Left lung (tissue), 10 donors: ENCODE measurements around the gene PLIN1. TPM values are rescaled to one million over a fixed set of nuclear protein-coding genes. Genes with fewer than 3 reads are reported as not detected.

Source experiments
- ATAC-seq: fragments of 200-7000 bp; cut with Tn5 transposase; one replicate; pipeline ENCODE4 v1.9.1; 2020; ENCODE audit warnings: moderate library complexity
- DNase-seq, 4 donors: peaks; one replicate each; pipeline ENCODE4 v3.0.0-alpha.2; 2013 to 2020
- H3K27ac ChIP-seq, 2 donors: fragments of 200-600 bp; sonication (generic) in 1 of 2; one replicate each; pipeline versions ENCODE4 v1.5.0 to v1.8.0; 2020 to 2021
- H3K27me3 ChIP-seq, 2 donors: fragments of 200-600 bp; sonication (generic) in 1 of 2; one replicate each; pipeline versions ENCODE4 v1.5.0 to v1.8.0; 2020 to 2021
- H3K36me3 ChIP-seq, 2 donors: fragments of 200-600 bp; sonication (generic) in 1 of 2; one replicate each; pipeline versions ENCODE4 v1.5.0 to v1.8.0; 2020 to 2021
- H3K4me1 ChIP-seq, 2 donors: fragments of 200-600 bp; one replicate each; pipeline ENCODE4 v1.8.0; 2021
- H3K4me3 ChIP-seq, 2 donors: fragments of 200-600 bp; sonication (generic) in 1 of 2; one replicate each; pipeline versions ENCODE4 v1.5.0 to v1.8.0; 2020 to 2021; ENCODE audit warnings: mild to moderate bottlenecking in 1 of 2
- H3K9me3 ChIP-seq, 2 donors: fragments of 200-600 bp; sonication (generic) in 1 of 2; one replicate each; pipeline versions ENCODE4 v1.5.0 to v1.8.0; 2020 to 2021
- intact Hi-C, 2 donors: fragments of 100-400 bp; cut with DNase I; formaldehyde crosslinking; loops; one replicate each; pipeline versions ENCODE4 v1.11.2 to v1.14.2; 2022
- polyA plus RNA-seq, 6 donors: library from polyadenylated mRNA; unstranded; fragments of 120-200 nt; gene quantifications; one replicate each; pipeline ENCODE4 v1.2.1, GENCODE V29; 2013; ENCODE audit not compliant: insufficient read length in 6 of 6
- total RNA-seq, 2 donors: library from RNA; stranded (reverse); fragmentation: NEBNext Ultra II Directional; extraction: Animal tissue kit (Norgen Biotek cat#: 25700); gene quantifications; one replicate each; pipeline ENCODE4 v1.2.1, GENCODE V29; 2021
- TF ChIP-seq, protein P1 (sequence below), 2 donors: fragments of 200-600 bp; sonication (generic) in 1 of 2; IDR thresholded peaks; one replicate each; pipeline versions ENCODE4 v1.5.0 to v1.8.0; 2021; ENCODE audit warnings: antibody characterized with exemption in 2 of 2
- donor health status: DM: no; HTN: yes; CAD: no.
- donor health status: DM: no; HTN: no; CAD: no.

PLIN1 gene
- total and polyA plus RNA-seq, 8 donors, result 0.37 to 1.7 (median 0.88) TPM

GRCh38 chr15:89681146-89681545 lies 2.0 kb upstream of the PLIN1 start:
- TF ChIP-seq, protein P1, sequence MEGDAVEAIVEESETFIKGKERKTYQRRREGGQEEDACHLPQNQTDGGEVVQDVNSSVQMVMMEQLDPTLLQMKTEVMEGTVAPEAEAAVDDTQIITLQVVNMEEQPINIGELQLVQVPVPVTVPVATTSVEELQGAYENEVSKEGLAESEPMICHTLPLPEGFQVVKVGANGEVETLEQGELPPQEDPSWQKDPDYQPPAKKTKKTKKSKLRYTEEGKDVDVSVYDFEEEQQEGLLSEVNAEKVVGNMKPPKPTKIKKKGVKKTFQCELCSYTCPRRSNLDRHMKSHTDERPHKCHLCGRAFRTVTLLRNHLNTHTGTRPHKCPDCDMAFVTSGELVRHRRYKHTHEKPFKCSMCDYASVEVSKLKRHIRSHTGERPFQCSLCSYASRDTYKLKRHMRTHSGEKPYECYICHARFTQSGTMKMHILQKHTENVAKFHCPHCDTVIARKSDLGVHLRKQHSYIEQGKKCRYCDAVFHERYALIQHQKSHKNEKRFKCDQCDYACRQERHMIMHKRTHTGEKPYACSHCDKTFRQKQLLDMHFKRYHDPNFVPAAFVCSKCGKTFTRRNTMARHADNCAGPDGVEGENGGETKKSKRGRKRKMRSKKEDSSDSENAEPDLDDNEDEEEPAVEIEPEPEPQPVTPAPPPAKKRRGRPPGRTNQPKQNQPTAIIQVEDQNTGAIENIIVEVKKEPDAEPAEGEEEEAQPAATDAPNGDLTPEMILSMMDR (IDR thresholded peaks at IDR 0.05), result no peak
- H3K4me3 ChIP-seq, result no peak overlapping the region
- peaks cover 6 to 8% of the 10 kb centered on the region in 2 donors for H3K4me1 ChIP-seq
- DNase-seq (no peak), ATAC-seq (no peak)
- peak overlapping the region; percentile 44 to 51 for H3K27ac ChIP-seq
- H3K9me3 ChIP-seq, result no peaks in the 10 kb centered on the region
- intact Hi-C loops, result no loop called here
- no peaks in the 10 kb centered on the region for H3K36me3 ChIP-seq
- H3K27me3 ChIP-seq, result no peaks in the 10 kb centered on the region

DNA sequence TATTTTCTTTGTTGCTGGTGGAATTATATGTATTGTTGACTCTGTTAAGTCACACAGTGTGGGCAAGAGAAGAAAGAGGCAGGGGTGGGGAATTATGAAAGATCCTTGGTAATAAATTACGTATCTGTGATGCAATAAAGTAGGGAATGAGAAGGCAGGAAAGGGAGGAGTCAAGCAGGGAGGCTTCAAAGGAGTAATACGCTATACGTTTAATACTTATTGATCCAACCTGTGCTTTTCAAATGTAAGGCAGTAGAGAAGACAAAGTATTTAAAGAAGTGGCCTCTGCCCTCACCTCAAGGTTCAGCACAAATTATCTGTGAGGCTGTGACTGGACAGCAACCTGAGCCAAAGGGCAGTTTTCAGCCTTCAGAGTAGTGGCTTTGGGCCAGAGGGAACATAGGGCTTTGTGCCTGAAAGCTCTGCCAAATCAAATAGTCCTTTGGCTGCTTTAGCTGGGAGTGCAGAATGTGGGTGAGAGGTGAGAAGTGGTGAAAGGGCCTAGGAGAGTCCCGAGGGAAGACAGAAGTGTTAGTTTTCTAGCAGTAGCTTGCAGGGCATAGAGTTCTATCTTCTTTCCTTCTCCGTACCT lies 1.2 kb upstream of the PLIN1 start:
- H3K27ac ChIP-seq, result peak overlapping the region; percentile 44 to 51
- no peak overlapping the region for H3K4me3 ChIP-seq
- TF ChIP-seq, protein P1 (IDR thresholded peaks at IDR 0.05), result no peak
- peaks cover 6 to 8% of the 10 kb centered on the region in 2 donors for H3K4me1 ChIP-seq
- peak; percentile 97 for ATAC-seq
- H3K36me3 ChIP-seq, result no peaks in the 10 kb centered on the region
- H3K27me3 ChIP-seq, result no peaks in the 10 kb centered on the region
- intact Hi-C loops, result no loop called here
- DNase-seq, result peak in 3 of 4 donors; percentile 37 to 74 (median 55)
- H3K9me3 ChIP-seq, result no peaks in the 10 kb centered on the region

DNA sequence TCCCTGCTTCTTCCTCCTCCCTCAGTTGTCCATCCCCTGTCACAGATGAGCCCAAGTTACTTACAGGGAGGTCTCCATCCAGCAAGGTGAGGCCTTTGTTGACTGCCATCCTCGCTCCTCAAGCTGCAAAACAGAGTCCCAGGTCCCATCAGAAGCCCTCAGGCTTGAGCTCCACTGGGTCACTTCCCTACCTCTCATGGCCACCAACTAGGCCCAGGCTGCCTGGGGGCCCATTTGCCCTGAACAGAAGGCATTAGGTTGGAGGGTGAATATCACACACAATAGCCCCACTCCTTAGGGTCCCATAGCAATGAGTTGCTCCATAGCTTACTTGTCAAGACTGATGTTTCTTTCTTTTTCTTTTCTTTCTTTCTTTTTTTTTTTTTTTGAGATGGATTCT lies 1.8 kb downstream of the PLIN1 start:
- H3K27me3 ChIP-seq, result no peaks in the 10 kb centered on the region
- H3K36me3 ChIP-seq, result no peaks in the 10 kb centered on the region
- H3K27ac ChIP-seq, result no peak overlapping the region
- no peak overlapping the region for H3K4me3 ChIP-seq
- TF ChIP-seq, protein P1 (IDR thresholded peaks at IDR 0.05), result no peak
- intact Hi-C loops, result no loop called here
- no peaks in the 10 kb centered on the region for H3K9me3 ChIP-seq
- ATAC-seq (no peak), DNase-seq (no peak)
- peaks cover 6 to 8% of the 10 kb centered on the region in 2 donors for H3K4me1 ChIP-seq

- H3K4me3 ChIP-seq, result no peak overlapping the region
Observed at GRCh38 chr15:89675606-89676005, 3.6 kb downstream of the PLIN1 start.

GRCh38 chr15:89674526-89674925 lies 4.6 kb downstream of the PLIN1 start:
- Histone ChIP-seq H3K27me3 (no peaks in the 10 kb centered on the region), H3K4me1 (no peaks in the 10 kb centered on the region), H3K36me3 (no peaks in the 10 kb centered on the region), H3K9me3 (no peaks in the 10 kb centered on the region), H3K27ac (no peak overlapping the region), H3K4me3 (no peak overlapping the region)
- TF ChIP-seq, protein P1 (IDR thresholded peaks at IDR 0.05), result no peak
- ATAC-seq (no peak), DNase-seq (no peak)
- intact Hi-C loops, result no loop called here

More at GRCh38 chr15:89675606-89676005, 3.6 kb downstream of the PLIN1 start:
- no peaks in the 10 kb centered on the region for H3K27me3 ChIP-seq
- intact Hi-C loops, result no loop called here
- no peak for ATAC-seq
- H3K27ac ChIP-seq, result no peak overlapping the region
- H3K36me3 ChIP-seq, result no peaks in the 10 kb centered on the region
- H3K4me1 ChIP-seq, result peaks cover 4 to 6% of the 10 kb centered on the region in 2 donors
- no peaks in the 10 kb centered on the region for H3K9me3 ChIP-seq
- DNase-seq, result no peak
- TF ChIP-seq, protein P1 (IDR thresholded peaks at IDR 0.05), result no peak
